ENCODE results near the gene SUSD1.

SUSD1 gene

DNA sequence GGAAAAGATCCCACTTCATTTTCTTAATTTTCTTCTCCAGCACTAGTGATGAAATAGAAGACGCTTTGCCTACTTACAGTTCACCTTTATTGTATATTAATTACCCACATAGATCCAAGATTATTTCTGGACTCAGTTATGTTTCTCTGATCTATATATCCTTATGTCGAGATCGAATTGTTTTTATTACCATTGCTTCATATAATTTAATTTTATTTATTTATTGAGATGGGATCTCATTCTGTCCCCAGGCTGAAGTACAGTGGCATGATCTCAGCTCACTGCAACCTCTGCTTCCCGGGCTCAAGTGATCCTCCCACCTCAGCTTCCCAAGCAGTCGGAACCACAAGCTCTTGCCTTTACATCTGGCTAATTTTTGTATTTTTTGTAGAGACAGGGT is 157.2 kb downstream of the SUSD1 start:
- no peak overlapping the region for H3K4me3 ChIP-seq (ENCODE audit: low read depth, low read length)
- ChIA-PET POLR2A (interaction anchor here (0.9 kb wide), 1 partner anchor 1204 kb away, joined by 3 read pairs; the partner anchor contains the start of genes FKBP15 and SLC31A1), CTCF (interaction anchor here (1.0 kb wide), 1 partner anchor 57 kb away, joined by 3 read pairs; no protein-coding TSS in a partner anchor)
- no peak overlapping the region for H3K27ac ChIP-seq (ENCODE audit: extremely low read depth, low read depth, low read length)
- TF ChIP-seq ZNF157 (tag by site-specific recombination; IDR thresholded peaks at IDR 0.05) (no peak), ZNF37A (tag by site-specific recombination; IDR thresholded peaks at IDR 0.05) (no peak), ZNF433 (tag by site-specific recombination; IDR thresholded peaks at IDR 0.05; ENCODE audit: low read depth) (no peak), ZNF292 (tag by site-specific recombination; IDR thresholded peaks at IDR 0.05; ENCODE audit: borderline replicate concordance, low read depth) (no peak), OSR2 (tag by site-specific recombination; IDR thresholded peaks at IDR 0.05) (no peak), ZNF76 (tag by site-specific recombination; IDR thresholded peaks at IDR 0.05; ENCODE audit: borderline replicate concordance, low read depth) (no peak), FEZF1 (tag by site-specific recombination; IDR thresholded peaks at IDR 0.05) (no peak), ZNF239 (tag by site-specific recombination; IDR thresholded peaks at IDR 0.05) (no peak), GLI4 (tag by site-specific recombination; IDR thresholded peaks at IDR 0.05) (no peak), ZNF670 (tag by site-specific recombination; IDR thresholded peaks at IDR 0.05; ENCODE audit: low read depth) (no peak), GLIS2 (tag by site-specific recombination; IDR thresholded peaks at IDR 0.05) (no peak), KLF10 (tag by site-specific recombination; IDR thresholded peaks at IDR 0.05) (no peak), PRDM1 (tag by site-specific recombination; IDR thresholded peaks at IDR 0.05) (no peak)
- no peaks in the 10 kb centered on the region for H3K36me3 ChIP-seq (ENCODE audit: control insufficient read depth in 2 of 2, insufficient read depth in 1 of 2, low read length in 2 of 2)
- no peaks in the 10 kb centered on the region for H3K9me3 ChIP-seq (ENCODE audit: control insufficient read depth, insufficient read depth, low read depth, low read length)
- no peaks in the 10 kb centered on the region for H3K4me1 ChIP-seq (ENCODE audit: control insufficient read depth, insufficient read depth, low read length)

- no peak overlapping the region for H3K27ac ChIP-seq (ENCODE audit: extremely low read depth, low read depth, low read length)
- ChIA-PET CTCF (no interaction called here), POLR2A (no interaction called here)
- no peaks in the 10 kb centered on the region for H3K9me3 ChIP-seq (ENCODE audit: control insufficient read depth, insufficient read depth, low read depth, low read length)
- H3K36me3 ChIP-seq (ENCODE audit: control insufficient read depth in 2 of 2, insufficient read depth in 1 of 2, low read length in 2 of 2), result no peaks in the 10 kb centered on the region
- H3K4me1 ChIP-seq (ENCODE audit: control insufficient read depth, insufficient read depth, low read length), result no peaks in the 10 kb centered on the region
- no peak overlapping the region for H3K4me3 ChIP-seq (ENCODE audit: low read depth, low read length)
- TF ChIP-seq, protein P1, sequence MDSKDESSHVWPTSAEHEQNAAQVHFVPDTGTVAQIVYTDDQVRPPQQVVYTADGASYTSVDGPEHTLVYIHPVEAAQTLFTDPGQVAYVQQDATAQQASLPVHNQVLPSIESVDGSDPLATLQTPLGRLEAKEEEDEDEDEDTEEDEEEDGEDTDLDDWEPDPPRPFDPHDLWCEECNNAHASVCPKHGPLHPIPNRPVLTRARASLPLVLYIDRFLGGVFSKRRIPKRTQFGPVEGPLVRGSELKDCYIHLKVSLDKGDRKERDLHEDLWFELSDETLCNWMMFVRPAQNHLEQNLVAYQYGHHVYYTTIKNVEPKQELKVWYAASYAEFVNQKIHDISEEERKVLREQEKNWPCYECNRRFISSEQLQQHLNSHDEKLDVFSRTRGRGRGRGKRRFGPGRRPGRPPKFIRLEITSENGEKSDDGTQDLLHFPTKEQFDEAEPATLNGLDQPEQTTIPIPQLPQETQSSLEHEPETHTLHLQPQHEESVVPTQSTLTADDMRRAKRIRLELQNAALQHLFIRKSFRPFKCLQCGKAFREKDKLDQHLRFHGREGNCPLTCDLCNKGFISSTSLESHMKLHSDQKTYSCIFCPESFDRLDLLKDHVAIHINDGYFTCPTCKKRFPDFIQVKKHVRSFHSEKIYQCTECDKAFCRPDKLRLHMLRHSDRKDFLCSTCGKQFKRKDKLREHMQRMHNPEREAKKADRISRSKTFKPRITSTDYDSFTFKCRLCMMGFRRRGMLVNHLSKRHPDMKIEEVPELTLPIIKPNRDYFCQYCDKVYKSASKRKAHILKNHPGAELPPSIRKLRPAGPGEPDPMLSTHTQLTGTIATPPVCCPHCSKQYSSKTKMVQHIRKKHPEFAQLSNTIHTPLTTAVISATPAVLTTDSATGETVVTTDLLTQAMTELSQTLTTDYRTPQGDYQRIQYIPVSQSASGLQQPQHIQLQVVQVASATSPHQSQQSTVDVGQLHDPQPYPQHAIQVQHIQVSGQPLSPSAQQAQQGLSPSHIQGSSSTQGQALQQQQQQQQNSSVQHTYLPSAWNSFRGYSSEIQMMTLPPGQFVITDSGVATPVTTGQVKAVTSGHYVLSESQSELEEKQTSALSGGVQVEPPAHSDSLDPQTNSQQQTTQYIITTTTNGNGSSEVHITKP (tag by site-specific recombination; IDR thresholded peaks at IDR 0.05), result no peak
- TF ChIP-seq PRDM2 (tag by site-specific recombination; IDR thresholded peaks at IDR 0.05; ENCODE audit: borderline replicate concordance) (no peak), ZNF626 (tag by site-specific recombination; IDR thresholded peaks at IDR 0.05) (no peak), YY2 (tag by site-specific recombination; IDR thresholded peaks at IDR 0.05) (no peak), GLIS1 (tag by site-specific recombination; IDR thresholded peaks at IDR 0.05) (no peak), HOXC10 (CRISPR knock-in tag; IDR thresholded peaks at IDR 0.05) (no peak), ZNF585B (tag by site-specific recombination; IDR thresholded peaks at IDR 0.05) (no peak), WT1 (tag by site-specific recombination; IDR thresholded peaks at IDR 0.05) (no peak), ZNF654 (tag by site-specific recombination; IDR thresholded peaks at IDR 0.05; ENCODE audit: low read depth) (no peak), ZNF114 (tag by site-specific recombination; IDR thresholded peaks at IDR 0.05) (no peak), ZNF311 (tag by site-specific recombination; IDR thresholded peaks at IDR 0.05; ENCODE audit: borderline replicate concordance) (no peak), ZBTB20 (tag by site-specific recombination; IDR thresholded peaks at IDR 0.05) (no peak), ZNF248 (tag by site-specific recombination; IDR thresholded peaks at IDR 0.05) (no peak)
- TF ChIP-seq, protein P2, sequence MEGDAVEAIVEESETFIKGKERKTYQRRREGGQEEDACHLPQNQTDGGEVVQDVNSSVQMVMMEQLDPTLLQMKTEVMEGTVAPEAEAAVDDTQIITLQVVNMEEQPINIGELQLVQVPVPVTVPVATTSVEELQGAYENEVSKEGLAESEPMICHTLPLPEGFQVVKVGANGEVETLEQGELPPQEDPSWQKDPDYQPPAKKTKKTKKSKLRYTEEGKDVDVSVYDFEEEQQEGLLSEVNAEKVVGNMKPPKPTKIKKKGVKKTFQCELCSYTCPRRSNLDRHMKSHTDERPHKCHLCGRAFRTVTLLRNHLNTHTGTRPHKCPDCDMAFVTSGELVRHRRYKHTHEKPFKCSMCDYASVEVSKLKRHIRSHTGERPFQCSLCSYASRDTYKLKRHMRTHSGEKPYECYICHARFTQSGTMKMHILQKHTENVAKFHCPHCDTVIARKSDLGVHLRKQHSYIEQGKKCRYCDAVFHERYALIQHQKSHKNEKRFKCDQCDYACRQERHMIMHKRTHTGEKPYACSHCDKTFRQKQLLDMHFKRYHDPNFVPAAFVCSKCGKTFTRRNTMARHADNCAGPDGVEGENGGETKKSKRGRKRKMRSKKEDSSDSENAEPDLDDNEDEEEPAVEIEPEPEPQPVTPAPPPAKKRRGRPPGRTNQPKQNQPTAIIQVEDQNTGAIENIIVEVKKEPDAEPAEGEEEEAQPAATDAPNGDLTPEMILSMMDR (tag by site-specific recombination; IDR thresholded peaks at IDR 0.05), result no peak
Measured at GRCh38 chr9:112015736-112016135, 159.4 kb downstream of the SUSD1 start.

Measured in HEK293 (cell line).